Activated CD4-positive, alpha-beta T cell treated with anti-CD3 and anti-CD28 coated beads, Interleukin-2, amount 50 U/mL, for 24 hours (primary cell): ENCODE measurements around the gene CEP131.

Experiments used
- DNase-seq, 2 donors: peaks; one replicate each; pipeline ENCODE4 v3.0.0-alpha.2; 2020; ENCODE audit warnings: low read depth in 1 of 2, low spot score in 1 of 2

CEP131 gene

DNA sequence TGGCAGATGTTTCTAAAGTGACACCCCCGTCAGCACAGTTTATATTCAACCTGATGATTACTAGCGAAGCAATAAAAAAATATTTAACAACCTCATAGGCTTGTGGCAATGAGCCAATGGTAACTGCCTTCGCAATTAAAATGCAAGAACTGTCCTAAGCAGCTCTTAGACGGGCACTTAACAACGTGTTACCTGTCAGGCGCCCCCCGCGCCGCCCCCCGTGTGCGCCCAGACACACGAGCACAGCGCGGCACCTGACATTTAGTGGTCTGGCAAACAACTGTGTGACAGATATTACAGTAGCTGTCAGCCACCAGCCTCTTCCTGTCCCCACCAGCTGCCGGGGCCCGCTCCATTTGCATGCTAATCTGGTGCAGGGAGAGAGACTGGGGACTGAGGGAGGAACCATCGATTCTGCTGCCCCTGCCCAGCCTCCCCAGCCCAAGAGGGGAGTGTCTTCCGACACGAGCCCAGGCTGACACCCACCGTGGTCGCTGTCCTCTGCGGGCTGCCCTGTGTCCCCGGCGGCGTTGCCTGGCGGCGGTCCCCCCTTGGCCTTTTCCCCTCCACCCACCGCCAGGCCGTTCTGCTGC is 29.0 kb upstream of the CEP131 start:
- no peak for DNase-seq

DNA sequence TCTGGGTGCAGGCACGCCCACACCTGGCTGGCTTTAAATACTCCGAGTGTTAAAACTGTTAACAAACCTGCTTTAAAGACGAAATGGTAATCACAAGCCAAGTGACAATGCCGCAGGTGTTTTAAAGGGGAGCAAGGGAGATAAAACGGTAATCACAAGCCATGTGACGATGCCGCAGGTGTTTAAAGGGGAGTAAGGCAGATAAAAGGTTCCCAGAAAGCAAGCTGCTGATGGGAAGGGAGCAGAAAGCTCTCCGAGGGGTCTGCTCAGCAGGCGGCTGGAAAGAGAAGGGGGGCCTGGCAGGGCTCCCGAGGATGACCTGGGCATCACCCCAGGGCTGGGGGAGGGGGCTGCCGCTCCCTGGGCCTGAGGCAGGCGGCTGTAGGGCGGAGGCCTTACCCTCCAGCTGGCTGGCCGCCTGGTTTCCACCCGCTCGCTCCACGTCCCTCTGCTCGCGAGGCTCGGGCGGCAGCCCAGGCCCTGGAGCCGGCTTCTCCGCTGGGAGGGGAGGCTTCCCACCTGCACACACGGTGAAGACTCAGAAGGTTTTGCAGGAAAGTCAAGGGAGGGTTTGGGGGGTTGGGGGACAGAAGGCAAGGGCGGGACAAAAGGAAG is 28.4 kb upstream of the CEP131 start:
- no peak for DNase-seq

DNA sequence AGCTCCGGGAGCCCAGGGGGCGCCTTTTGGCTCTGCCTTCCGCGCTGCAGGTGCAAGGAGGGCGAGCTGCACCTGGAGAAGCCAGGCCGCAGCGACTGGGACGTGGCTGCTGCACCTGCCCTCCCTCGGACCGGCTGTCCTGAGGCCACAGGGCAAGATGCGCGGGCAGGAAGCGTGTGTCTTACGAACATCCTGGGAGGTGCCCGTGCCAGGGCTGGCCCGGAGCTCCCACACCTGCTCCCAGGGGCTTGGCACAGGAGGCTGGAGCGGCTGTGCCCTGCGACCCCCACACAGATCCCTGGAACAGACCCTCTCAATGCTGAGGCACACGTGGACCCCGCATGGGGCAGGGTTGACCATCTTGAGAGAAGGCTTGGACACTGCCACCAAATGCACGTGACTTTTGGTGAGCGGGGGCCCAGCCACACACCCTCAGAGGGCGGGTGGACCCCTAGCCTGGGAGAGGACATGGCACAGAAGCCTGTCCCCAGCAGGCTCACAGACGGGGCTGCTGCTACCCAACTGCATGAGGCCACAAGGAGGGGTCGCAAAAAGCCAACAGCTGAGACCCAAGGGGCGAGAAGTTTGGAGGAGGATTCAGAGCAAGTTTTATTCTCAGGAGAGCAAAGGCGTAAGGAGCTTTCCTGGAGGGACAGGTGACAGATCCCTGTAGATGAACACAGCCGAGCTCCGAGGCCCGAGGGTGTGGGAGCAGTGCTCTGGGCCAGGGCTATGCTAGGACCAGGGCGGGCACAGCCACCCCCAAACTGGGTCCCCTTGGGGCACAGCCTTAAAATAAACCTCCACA is 27.7 kb upstream of the CEP131 start:
- no peak for DNase-seq

DNA sequence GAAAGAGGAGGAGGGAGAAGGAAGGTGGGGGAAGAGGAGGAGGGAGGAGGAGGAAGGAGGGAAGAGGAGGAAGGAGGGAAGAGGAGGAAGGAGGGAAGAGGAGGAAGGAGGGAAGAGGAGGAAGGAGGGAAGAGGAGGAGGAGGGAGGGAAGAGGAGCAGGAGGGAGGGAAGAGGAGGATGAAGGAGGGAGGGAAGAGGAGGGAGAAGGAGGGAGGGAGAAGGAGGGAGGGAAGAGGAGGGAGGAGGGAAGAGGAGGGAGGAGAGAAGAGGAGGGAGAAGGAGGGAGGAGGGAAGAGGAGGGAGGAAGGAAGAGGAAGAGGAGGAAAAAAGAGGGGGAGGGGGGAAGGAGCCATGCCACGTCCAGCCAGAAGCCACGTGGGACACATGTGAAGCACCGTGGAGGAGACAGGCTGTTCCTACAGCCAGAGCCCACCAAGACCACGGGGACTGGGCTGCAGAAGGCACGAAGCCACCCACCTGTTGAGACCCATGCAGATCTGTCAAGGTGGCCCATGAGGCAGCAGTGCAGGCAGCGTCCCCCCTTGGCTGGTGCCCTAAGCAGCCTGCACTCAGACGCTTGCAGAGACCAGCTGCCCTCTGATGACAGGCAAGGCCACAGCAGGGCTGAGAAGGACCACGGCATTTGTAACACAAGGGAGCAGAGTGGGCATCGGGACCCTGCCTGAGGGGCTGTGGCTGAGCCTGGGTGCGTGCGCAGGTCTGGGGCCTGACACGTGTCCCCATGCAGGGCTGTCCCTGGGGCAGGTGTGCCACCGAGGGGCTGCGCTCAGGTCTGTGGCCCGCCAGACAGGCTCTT is 26.7 kb upstream of the CEP131 start:
- DNase-seq, result no peak

DNA sequence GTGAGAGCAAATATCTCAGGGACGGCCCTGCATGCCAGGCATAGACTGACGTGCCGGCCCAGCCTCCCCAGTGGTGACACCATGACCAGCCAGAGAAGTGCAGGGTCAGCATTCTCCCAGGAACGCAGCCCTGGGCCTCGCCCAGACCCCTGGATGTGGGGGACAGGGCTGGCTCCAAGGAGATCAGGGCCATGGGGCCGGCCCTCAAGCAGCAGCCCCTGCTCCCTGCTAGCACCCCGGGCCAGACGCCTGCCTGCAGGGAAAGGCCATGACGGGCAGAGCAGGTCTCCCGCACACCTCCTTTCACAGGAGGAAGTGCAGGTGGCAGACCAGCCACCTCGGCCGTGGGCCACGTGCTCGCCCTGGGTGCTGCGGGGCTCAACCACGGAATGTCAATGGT is 25.9 kb upstream of the CEP131 start:
- no peak for DNase-seq

DNA sequence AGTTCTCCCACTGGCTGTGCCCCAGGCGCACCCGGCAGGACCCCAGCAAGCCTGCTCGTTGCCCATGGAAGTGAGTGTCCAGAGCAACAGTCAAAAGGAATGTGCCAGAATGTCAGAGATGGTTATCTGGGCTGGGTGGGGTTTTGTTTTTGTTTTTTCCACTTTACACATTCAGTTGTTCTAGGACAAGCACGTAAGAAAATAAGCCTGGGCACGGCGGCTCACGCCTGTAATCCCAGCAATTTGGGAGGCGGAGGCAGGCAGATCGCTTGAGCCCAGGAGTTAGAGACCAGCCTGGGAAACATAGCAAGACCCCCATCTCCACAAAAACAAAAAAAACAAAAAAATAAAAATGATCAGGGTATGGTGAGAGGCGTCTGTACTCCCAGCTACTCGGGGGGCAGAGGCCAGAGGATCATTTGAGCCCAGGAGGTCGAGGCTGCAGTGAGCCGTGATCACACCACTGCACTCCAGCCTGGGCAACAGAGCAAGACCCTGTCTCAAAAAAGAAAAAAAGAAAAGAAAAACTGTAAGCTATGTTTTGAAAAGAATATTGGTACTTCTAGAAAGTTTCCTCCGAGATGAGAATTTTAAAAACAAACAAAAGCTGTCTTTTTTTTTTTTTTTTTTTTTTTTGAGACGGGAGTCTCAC is 24.7 kb upstream of the CEP131 start:
- DNase-seq, result no peak

DNA sequence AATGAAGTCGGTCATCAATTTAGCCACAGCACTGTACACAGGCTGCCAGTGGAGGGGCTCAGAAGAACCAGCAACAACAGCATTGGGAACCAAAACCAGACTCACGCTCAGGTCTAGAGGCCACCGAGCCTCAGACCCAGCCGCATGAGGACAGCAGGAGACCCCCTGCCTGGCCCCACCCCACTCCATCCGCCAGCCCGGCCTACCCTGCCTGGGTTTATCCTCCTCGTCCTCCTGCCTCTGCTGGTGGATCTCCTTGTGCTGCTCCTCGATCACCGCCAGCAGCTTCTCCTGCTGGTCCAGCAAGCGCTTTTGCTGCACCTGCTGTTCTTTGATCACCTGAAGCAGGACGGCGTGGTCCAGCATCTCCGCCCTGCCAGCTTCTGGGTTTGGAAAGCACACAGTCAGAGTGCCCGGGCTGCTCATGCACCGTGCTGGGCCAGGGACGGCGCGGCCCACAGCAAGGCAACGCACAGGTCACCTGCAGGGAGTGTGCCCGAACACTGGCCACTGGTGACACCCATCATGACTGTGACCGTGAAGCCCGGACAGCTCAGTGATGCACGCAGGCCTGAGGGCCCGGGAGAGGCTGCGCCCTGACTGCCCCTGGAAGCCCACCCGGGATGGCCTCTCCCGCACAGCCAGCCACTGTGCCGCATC is 24.0 kb upstream of the CEP131 start:
- no peak for DNase-seq

DNA sequence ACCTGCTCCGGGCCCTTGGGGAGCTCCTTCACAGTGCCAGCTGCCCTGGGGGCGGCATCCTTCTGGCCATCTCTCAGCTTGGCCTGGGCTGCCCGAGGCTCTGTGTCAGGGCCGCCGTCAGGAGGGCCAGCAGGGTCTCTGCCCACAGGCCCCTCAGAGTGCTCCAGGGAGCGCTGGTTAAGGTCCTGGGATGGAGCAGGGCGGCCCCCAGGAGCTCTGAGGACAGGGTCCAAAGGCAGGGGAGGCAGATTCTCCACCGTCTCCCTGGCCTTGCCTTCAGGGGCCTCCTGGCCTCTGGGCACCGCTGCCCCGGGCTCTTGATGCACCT is 23.5 kb upstream of the CEP131 start:
- DNase-seq, result no peak

DNA sequence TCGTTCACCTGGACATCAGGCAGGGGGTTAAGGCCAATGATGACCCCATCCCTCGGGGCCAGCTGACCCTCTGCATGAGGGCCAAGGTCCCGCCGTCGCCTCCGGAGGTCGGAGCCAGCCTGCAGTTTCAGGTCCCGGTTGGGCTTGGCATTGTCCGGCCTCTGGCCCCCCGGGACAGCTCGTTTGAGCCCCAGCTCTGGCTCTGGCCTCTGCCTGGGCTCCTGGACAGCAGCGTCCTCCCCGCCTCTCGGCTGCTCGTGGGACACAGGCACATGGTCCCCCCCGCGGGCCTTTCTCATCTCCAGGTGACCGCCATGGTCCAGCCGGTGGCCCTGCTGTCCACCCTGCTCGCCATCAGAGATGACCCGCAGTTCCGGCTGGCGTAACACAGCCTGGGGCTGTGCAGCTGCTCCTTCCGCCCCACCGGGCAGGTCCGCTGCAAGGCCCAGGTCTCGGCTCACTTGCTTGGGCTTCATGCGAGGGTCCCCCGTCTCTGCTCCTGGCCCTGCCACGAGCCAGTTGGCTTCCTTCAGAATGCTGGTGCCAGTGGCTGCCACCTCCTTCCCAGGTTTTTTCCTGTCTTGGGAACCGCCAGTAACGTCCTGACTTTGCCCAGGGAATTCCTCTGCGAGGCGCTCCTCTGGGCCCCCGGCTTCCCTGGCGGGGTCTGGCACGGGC is 23.0 kb upstream of the CEP131 start:
- no peak for DNase-seq

DNA sequence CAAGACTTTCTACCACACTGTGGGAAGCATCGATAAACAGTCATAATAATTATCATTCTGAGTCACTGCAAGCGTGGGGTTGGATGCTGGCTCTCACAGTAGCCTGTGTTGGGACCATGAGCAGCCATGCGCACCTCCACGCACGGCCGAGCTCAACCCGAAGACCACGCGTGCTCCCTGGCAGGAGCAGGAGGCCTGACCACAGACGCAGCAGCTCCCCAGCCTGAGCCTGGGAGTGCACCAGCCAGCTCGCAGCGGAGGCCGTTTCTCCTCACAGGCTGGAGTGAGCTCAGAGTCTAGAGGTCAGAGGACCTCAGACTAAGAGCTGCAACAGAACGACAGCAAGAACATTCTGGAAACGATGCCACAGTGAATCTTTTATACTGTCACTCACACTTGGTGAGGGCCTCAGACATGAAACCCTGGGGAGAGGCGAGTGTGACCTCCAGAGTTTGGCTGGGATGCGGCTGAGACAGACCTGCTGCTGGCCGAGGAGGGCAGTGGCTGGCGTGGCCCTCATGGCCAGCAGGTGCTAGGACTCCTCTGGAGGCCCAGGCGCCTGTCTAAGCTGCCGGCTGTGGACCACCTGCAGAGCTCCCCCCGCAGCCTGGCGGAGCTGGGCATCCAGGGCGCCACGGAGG is 22.4 kb upstream of the CEP131 start:
- no peak for DNase-seq

DNA sequence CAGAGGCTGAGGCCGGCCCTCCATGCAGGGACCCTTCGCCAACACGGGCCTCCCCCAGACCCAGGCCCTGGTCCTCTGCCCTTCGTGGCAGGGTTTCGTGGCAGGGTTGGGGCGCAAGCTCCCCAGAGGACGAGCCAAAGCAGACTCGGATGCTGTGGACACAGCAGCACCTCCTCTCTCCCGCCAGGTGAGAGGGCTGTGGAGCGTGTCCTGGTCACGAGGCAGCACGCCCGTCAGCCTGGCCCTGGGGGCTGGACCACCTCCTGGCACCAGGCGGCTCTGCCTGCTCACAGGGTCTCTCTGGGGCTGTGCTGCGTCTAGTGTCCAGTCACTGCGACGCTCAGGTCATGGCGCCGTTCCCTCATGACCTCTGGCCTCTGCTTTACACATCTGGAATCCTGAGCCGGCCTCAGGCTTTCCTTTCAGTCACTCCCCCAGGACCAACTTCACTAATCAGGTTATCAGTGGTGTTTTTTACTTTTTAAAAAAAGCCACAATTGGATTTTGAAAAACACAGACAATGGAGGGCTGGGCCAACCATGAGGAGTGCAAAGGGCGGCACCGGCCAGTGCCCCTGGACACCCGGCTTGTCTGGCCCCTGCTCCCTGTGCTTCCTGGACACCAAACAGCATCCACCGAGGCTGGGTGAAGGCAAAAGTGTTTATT is 21.7 kb upstream of the CEP131 start:
- no peak for DNase-seq

DNA sequence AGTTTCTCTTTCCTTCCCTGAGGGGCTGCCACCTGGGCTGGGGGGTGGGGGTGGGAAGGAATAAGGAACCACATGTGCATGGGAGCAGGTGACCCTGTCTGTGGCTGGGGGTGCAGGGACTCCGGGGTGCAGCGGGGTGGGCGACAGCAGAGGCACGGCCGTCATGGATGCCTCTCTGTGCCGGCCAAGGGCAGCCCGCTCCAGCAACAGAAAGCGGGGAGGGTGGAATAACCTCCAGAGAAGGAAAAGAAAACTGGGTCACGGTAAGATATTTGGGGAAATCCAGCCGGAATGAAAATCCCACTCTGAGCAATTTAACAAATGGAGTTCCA is 20.5 kb upstream of the CEP131 start:
- no peak for DNase-seq

DNA sequence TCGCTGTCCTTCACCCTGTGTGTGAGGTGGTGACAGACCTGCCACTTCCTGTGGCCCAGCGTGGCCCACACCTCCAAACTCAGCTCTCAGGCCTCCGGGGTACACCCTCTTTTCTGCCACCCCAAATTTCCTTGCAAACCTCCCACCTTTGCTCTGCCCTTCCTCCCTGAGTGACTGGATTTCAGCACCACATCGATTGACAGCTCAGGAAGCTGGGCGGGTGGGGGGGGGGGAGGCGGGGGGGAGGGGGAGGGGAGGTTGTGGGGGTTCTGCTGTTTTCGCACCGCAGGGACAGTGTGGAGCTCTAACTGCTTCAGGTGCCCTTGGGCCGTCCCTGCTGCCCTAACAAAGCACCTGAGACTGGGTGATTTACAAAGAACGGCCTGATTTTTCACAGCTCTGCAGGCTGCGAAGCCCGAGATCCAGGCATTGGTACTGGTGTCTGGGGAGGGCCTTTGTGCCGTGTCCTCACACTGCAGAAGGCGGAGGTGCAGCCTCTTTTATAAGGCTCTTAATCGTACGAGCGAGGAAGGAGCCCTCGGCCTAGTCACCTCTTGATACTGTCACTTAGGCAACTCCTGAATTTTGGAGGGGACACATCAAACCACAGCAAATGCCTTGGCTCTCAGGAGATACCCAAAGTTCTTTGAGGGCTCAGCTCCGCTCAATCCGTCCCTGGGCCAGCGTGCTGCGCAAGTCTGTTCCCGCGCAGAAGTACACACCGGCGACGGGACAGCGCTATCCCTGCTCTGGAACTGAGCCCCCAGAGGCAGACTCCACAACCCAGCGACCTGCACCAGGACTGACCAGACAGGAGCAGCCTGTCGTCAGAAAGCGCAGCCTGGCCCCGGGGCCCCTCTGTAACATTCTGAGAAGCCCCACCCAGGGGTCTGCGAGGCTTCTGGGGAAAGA is 19.9 kb upstream of the CEP131 start:
- DNase-seq, result no peak

DNA sequence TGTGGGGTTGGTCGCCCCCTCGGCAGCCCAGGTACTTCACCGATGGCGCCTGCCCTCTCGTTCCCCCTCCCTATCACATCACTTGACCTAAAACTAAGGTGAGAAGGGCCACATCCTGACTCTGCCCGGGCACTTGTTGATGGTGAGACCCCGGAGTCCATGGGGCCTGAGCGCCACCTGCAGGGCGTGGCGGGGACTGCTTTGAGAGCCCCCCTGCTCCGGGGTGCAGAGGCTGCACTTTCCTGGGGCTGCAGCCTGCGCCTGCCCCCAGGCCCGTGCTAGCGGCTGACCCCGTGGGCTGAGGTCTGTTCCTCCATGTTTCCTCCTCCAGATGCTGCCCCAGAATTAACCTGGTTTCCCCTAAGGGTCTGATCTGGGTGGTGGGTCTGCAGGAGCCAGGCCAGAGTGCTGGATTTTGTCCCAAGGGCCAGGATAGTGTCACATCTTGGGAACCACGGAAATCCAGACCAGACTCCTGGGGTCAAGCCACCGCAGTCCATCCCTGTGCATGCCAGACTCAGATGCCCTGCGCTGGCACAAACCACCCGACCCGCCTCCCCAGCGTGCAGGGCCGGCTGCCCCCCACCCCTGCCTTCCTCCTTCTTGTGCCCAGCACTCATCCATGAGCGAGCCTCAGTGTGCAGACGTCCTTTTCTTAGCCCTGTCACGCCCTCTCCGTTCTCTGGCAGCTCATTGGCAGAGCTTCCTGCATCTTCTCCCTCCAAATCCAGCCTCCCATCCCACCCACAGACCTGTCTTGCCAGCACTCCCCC is 19.1 kb upstream of the CEP131 start:
- peak; percentile 38 to 48 for DNase-seq

DNA sequence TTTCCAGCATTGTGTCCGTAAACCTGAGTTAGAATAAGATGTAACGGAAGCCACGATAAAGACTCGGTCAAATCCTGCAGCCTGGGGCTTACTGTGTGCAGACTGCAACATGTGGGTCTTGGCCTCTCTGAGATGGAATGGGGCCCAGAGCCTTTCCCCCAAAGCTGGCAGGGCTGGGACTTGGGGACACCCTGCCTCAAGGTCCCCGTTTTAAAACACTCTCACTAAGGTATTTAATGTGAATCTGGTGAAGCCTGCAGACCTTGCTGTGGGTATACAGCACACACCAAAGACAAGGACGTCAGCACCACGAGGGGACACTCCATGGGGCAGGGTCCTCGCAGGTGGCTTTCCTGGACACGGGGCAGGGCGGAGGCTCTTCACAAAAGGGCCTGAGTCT is 18.4 kb upstream of the CEP131 start:
- no peak for DNase-seq

DNA sequence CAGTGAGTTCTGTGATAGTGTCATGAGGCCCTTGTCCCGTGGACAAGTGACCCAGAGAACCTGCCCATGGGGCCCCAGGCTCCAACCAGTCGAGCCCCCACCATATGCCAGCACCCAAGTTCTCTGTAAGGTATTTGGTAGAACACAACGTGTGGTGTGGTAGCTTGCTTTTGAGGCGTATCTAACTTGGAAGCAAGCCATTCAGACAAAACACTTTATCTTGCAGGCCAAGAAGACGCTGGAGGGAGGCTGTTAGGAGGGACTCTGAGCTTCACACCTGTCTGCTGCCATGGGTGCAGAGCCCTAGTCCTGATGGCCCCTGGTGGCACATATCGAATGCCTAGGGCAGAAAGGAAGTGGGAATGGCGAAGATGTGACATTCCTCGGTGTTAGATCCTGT is 18.0 kb upstream of the CEP131 start:
- no peak for DNase-seq

DNA sequence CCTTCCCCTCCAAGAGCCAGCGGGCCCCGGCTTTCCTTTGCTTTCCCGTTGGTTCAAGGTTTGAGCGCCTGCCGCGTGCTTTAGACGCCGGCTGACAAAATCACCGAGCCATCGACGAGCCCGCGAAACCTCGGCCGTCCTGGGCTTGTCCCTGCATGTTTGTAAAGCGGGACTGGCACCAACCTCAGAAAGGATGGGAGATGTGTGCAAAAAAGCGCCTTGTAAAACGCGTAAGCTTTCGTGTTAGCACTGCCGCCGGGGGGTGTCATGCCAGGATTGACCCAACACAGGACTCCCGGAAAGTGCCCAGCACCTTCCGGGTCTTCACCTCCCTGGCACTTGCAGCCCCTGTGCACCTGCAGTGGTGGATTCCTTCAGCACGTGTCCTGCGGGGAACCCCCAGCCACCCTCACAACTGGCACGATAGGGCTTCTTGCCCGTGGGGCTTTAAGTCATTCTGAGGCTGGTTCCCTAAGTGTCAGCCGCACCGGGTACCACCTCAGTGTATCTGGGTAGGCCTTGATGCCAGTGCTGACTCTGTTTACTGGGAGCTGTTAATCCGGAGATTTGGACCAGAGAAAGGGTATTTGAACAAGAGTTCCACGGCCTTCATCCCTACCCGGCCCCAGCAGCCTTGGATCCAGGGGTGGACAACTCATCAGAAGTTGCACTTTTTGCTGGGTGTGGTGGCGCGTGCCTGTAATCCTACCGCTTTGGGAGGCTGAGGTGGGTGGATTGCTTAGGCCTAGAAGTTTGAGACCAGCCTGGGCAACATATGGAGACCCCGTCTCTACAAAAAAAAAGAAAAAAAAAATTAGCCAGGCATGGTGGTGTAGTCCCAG is 17.2 kb upstream of the CEP131 start:
- DNase-seq, result peak; percentile 33 to 49
